Left cardiac atrium (tissue), 4 donors: Measurements from ENCODE around the gene EPAS1. TPM values are rescaled to one million over a fixed set of nuclear protein-coding genes. Genes with fewer than 3 reads are reported as not detected.
A peak's percentile ranks its signal among the peaks of the same experiment; 100 is the strongest.

Source experiments
- ATAC-seq, 2 donors: fragments of 200-7000 bp; cut with Tn5 transposase; one replicate each; pipeline ENCODE4 v1.9.1; 2020; ENCODE audit warnings: mild to moderate bottlenecking in 2 of 2, moderate library complexity in 2 of 2
- DNase-seq: peaks from one replicate; pipeline ENCODE4 v3.0.0-alpha.2; 2020
- intact Hi-C, 2 donors: fragments of 100-400 bp; cut with DNase I; formaldehyde crosslinking; loops; one replicate each; pipeline versions ENCODE4 v1.14.1 to v1.15.1; 2022 to 2023
- total RNA-seq, 2 donors: library from RNA; stranded (reverse); fragmentation: NEBNext Ultra II Directional; extraction: Animal tissue kit (Norgen Biotek cat#: 25700); gene quantifications; one replicate each; pipeline ENCODE4 v1.2.1, GENCODE V29; 2021
- donor health status: DM: no; HTN: yes; CAD: no.
- donor health status: DM: no; HTN: yes; CAD: no; lungs with severe emphysema.
- donor health status: DM: yes; HTN: yes; CAD: no.
- donor health status: Dilated cardiomyopathy.

EPAS1 gene
- total RNA-seq, 2 donors from 2014 or later = 262 to 377 TPM

GRCh38 chr2:46311651-46312223 lies 14.5 kb downstream of the EPAS1 start:
- intact Hi-C loops = no loop called here
- no peak for DNase-seq
- no peak for ATAC-seq

GRCh38 chr2:46313063-46313462 lies 15.9 kb downstream of the EPAS1 start:
- intact Hi-C loops = no loop called here
- DNase-seq (no peak), ATAC-seq (no peak)

- DNase-seq (no peak), ATAC-seq (no peak)
- intact Hi-C loops = no loop called here
Observed at GRCh38 chr2:46314065-46314835, 17.0 kb downstream of the EPAS1 start.

GRCh38 chr2:46315103-46315890 lies 18.1 kb downstream of the EPAS1 start:
- ATAC-seq (peak; percentile 94 to 95), DNase-seq (peak; percentile 98)
- intact Hi-C loops = no loop called here

DNA sequence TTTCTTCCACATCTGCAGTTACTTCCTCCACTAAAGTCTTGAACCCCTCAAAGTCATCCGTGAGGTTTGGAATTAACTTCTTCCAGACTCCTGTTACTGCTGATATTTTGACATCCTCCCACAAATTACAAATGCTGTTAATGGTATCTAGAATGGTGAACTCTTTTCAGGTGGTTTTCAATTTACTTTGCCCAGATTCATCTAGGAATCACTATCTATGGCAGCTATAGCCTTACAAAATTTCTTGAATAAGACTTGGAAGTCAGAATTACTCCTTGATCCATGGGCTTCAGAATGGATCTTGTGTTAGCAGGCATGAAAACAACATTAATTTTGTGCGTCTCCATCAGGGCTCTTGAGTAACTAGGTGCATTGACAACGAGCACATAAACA lies 19.9 kb downstream of the EPAS1 start:
- no peak for DNase-seq
- no peak for ATAC-seq
- intact Hi-C loops = no loop called here

GRCh38 chr2:46318579-46319460 lies 21.6 kb downstream of the EPAS1 start:
- ATAC-seq (no peak), DNase-seq (no peak)
- intact Hi-C loops = no loop called here

GRCh38 chr2:46319711-46320110 lies 22.5 kb downstream of the EPAS1 start:
- intact Hi-C loops = no loop called here

GRCh38 chr2:46320141-46320567 lies 22.9 kb downstream of the EPAS1 start:
- ATAC-seq (no peak), DNase-seq (no peak)
- intact Hi-C loops = no loop called here

More at GRCh38 chr2:46319711-46320110, 22.5 kb downstream of the EPAS1 start:
- DNase-seq = no peak
- no peak for ATAC-seq

DNA sequence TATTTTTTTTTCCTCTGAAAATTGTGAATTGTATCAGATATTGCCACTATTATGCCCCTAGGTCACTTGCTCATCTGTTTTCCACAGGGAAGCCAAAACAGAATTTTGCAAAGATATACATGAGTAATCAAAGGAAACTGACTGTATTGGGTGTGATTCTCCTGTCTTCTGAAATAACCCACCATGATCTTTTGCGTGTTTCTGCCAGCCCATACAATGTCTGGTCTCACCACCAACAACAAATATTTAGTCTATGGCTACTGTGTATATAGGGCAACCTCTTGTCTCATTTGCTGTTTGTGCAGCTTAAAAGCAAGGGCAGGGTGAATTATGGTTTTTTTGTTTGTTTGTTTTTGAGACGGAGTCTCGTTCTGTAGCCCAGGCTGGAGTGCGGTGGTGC lies 26.5 kb downstream of the EPAS1 start:
- intact Hi-C loops = no loop called here
- DNase-seq (no peak), ATAC-seq (no peak)

GRCh38 chr2:46325182-46325928 lies 28.1 kb downstream of the EPAS1 start:
- ATAC-seq = peak in 1 of 2 donors; percentile 53
- no peak for DNase-seq
- intact Hi-C loops = no loop called here

DNA sequence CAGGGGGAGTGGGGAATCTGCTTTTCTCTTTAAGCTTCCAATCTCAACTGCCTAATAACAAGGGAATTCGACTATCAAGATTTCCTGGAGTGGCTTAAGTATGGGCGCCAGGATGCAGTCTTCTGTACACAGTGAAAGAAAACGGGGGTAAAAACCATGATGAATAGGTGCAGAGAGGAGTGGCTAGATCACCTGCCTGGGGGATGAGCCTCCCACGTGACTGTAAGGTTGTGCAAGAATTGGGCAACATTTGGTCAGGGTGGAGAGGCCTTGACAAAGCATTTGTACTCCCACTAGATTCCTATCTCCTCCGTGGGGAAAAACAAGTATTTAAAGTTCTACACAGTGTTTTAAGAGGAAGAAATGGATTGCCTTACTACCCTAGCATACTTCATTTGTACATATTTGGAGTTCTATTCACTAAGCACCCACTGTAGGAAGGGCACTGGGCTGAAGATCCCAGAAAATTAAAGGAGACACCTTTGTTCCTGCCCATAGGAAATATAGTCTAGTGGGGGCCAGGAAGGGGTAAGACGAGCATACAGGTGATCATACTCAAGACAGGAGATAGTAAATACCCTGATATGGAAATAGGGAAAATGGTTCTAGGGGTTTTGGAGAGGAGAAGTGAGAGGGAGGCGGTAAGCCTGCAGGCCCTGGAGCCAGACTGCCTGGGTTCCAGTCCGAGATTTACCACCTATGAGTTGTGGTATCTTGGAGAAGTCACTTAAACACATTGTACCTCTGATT lies 29.2 kb downstream of the EPAS1 start:
- no peak for DNase-seq
- intact Hi-C loops = no loop called here
- ATAC-seq = peak in 1 of 2 donors; percentile 45

DNA sequence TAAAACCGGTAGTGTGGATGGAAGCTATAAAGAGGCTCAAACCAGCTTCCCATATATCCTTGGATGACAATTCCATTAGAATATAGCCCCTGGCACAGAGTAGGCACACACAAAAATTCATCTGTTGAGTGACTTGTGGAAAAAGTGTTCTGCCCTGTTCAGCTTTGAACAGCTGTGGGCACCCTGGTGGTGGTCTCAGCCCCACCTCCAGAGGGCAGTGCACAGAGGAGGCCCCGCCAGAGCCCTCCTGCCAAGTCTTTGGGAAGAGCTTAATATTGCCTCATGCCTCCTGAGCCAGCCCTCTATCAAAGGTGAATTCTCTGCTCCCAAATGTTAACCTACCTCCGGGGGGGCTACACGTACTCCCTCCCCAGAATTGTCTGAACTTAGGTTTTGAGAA lies 30.4 kb downstream of the EPAS1 start:
- ATAC-seq (no peak), DNase-seq (no peak)
- intact Hi-C loops = no loop called here

- ATAC-seq (no peak), DNase-seq (no peak)
- intact Hi-C loops = no loop called here
Observed at GRCh38 chr2:46328291-46328690, 31.1 kb downstream of the EPAS1 start.

DNA sequence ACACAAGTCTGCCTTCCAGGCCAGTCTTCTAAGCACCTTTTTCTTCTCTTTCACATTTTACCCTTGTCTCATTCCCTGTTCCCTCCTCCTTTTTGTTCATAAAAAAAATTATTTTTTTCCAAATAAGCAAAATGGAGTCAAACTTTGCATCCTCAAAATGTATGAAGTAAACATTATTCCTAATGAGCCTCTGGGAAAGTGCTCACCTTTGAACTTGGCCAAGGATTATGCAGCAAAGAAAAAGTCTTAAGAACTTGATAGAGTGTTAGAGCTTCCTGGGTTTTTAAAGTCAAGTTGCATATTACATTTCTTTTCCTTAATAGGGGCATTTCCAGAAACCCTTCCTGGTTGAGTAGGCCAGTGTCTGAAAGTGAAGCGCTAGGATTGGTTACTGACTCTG lies 31.6 kb downstream of the EPAS1 start:
- intact Hi-C loops = no loop called here
- DNase-seq (no peak), ATAC-seq (no peak)

- DNase-seq (no peak), ATAC-seq (no peak)
- intact Hi-C loops = no loop called here
Observed at GRCh38 chr2:46329340-46329739, 32.1 kb downstream of the EPAS1 start.

DNA sequence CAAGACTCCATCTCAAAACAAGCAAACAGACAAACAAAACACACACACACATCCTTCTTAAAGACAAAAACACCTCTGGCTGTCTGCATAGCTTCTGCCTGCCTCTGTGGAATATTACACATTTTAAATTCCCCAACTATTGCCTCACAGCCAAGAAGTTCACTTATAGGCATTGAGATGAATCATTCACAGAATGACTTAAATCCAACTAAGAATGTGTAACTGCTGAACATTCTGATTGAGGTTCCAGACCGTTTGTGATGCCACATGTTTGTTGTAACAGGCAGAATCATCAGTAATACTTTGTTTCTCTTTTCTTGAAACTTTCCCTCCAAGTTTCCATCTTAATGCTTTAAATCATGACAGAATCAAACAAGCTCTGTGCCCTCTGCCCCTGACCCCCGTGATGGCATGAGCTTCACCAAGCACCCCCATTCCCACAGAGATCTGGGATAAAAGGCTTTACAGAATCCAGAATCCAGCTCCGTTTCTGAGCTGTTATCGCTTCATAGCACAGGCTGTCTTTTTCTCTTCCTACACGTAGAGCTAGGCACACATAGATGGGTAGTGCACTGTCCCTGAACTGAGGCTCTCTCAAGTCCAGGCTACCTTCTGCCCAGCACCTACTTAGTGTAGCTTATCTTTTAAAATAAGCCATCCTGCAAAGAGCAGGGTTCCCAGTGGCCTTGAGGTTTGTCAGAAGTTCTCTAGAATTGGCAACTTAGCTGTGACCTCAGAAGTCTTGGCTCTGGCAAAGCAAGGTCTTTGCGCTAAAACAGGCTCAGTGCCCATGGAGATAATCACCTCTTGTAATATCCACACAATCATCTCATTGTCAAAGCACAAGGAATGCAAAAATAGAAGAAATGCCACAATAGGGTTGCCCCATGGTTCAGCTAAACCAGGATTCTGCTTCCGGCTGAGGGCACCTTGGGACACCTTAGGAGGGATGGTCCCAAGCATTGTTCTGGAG lies 32.9 kb downstream of the EPAS1 start:
- intact Hi-C loops = no loop called here
- ATAC-seq (peak in 1 of 2 donors; percentile 19), DNase-seq (no peak)
